Keratinocyte (primary cell): ENCODE results near the gene MCTP2.

Experiments
- EZH2 ChIP-seq: IDR thresholded peaks from one replicate; pipeline ENCODE4 v1.6.1; 2012; ENCODE audit warnings: inconsistent platforms, mild to moderate bottlenecking, low read length, moderate library complexity
- TF ChIP-seq, protein P1 (sequence below), 3 experiments: IDR thresholded peaks in 1 of 3; conservative IDR thresholded peaks in 1 of 3; optimal IDR thresholded peaks in 1 of 3; 2 replicates in 2 of 3; 3 replicates in 1 of 3; pipeline versions ENCODE3 to v1.5.1; 2011; ENCODE audit warnings: low read length in 3 of 3, mild to moderate bottlenecking in 3 of 3, moderate library complexity in 2 of 3, control low read depth in 1 of 3, inconsistent platforms in 1 of 3; ENCODE audit not compliant: insufficient read depth in 2 of 3; ENCODE audit errors: extremely low read depth in 1 of 3

DNA sequence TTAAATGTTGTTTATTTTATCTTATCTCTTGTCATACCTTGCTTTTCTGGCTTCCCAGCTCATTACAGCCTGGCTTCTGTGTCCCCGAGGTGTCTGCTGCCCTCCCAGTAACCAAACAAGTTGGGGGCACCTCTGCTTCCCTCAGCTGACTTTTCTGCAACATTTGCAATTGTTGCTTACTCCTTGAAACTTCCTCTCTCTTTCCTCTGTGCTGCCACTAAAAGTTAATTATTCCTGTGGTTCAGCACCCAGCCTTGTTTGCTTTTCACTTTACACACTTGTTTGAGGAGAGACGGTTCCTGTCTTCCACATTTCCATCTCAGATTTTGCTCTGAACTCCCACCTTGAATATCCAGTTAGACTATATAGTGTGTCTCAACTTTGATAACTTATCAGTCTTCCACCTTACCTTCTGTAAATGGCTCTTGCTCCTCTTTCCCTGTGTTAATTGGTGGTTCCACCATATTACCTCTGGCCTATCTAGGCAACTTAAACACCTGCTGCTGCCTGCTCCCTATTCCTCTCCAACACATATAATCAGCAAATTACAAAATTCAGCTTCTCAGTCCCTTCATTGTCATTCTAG is 21.6 kb downstream of the MCTP2 start:
- no peak for TF ChIP-seq EZH2
- TF ChIP-seq, protein P1, sequence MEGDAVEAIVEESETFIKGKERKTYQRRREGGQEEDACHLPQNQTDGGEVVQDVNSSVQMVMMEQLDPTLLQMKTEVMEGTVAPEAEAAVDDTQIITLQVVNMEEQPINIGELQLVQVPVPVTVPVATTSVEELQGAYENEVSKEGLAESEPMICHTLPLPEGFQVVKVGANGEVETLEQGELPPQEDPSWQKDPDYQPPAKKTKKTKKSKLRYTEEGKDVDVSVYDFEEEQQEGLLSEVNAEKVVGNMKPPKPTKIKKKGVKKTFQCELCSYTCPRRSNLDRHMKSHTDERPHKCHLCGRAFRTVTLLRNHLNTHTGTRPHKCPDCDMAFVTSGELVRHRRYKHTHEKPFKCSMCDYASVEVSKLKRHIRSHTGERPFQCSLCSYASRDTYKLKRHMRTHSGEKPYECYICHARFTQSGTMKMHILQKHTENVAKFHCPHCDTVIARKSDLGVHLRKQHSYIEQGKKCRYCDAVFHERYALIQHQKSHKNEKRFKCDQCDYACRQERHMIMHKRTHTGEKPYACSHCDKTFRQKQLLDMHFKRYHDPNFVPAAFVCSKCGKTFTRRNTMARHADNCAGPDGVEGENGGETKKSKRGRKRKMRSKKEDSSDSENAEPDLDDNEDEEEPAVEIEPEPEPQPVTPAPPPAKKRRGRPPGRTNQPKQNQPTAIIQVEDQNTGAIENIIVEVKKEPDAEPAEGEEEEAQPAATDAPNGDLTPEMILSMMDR (optimal IDR thresholded peaks at IDR 0.05 in 1 of 3, IDR thresholded peaks at IDR 0.05 in 1 of 3, conservative IDR thresholded peaks at IDR 0.05 in 1 of 3; ENCODE audit: extremely low read depth in 1 of 3, insufficient read depth in 2 of 3, low read length in 3 of 3) = no peak
